ENCODE results near the gene STON2. TPM values are rescaled to one million over a fixed set of nuclear protein-coding genes. Genes with fewer than 3 reads are reported as not detected.

STON2 gene
- total RNA-seq, 1 experiment from 2014 or later = 12.3 TPM

GRCh38 chr14:81269979-81270375 is 130.1 kb downstream of the STON2 start:
- no TSS peak for BruUV-seq (replicated peaks)
- no peak for TF ChIP-seq CTCF (conservative IDR thresholded peaks at IDR 0.05; ENCODE audit: low read depth, low read length)
- no peak for TF ChIP-seq EZH2 (IDR thresholded peaks at IDR 0.05; ENCODE audit: low read length, unreplicated experiment)
- no peak for TF ChIP-seq EZH2phosphoT487 (IDR thresholded peaks at IDR 0.05; ENCODE audit: borderline replicate concordance, low read length)
- POLR2A ChIA-PET (ENCODE audit: unreplicated experiment) = interaction anchor here (0.6 kb wide), 1 partner anchor 112 kb away, joined by 3 read pairs; no protein-coding TSS in a partner anchor
- no peak overlapping the region for H3K9ac ChIP-seq (ENCODE audit: low read length)
- no peaks in the 10 kb centered on the region for H3F3A ChIP-seq (ENCODE audit: low read length, unreplicated experiment)
- no peaks in the 10 kb centered on the region for H3K36me3 ChIP-seq (ENCODE audit: low read depth, low read length)
- ATAC-seq = no peak
- DNase-seq = no peak
- intact Hi-C loops (cut with micrococcal nuclease) = loop anchor here (1.0 to 2.0 kb wide), 5 partner anchors 33 to 194 kb away; partner anchors contain the start of gene STON2
- H4K20me1 ChIP-seq (ENCODE audit: low read length) = no peaks in the 10 kb centered on the region
- no peaks in the 10 kb centered on the region for H3K9me3 ChIP-seq (ENCODE audit: low read length)
- no peaks in the 10 kb centered on the region for H3K27me3 ChIP-seq (ENCODE audit: low read length)
- no peaks in the 10 kb centered on the region for H3K9me2 ChIP-seq (replicated peaks; ENCODE audit: low read length)
- H3K4me3 ChIP-seq (ENCODE audit: low read length) = no peak overlapping the region
- CTCF ChIA-PET = interaction anchor here (0.6 to 2.5 kb wide), 4 partner anchors 96 to 195 kb away, joined by 3 to 35 read pairs (median 10); no protein-coding TSS in a partner anchor
- peaks cover 32% of the 10 kb centered on the region for H3K4me1 ChIP-seq (ENCODE audit: insufficient read depth, low read length)
- H2AFZ ChIP-seq (ENCODE audit: low read length) = no peak overlapping the region
- no peaks in the 10 kb centered on the region for H3K79me2 ChIP-seq (ENCODE audit: low read length)
- no peak overlapping the region for H3K4me2 ChIP-seq (ENCODE audit: low read length)
- H3K27ac ChIP-seq (ENCODE audit: low read length) = no peak overlapping the region

- Histone ChIP-seq H3K9me3 (ENCODE audit: low read length) (no peaks in the 10 kb centered on the region), H2AFZ (ENCODE audit: low read length) (no peak overlapping the region), H3K9ac (ENCODE audit: low read length) (no peak overlapping the region), H3K79me2 (ENCODE audit: low read length) (no peaks in the 10 kb centered on the region), H3K36me3 (ENCODE audit: low read depth, low read length) (no peaks in the 10 kb centered on the region), H3K4me1 (ENCODE audit: insufficient read depth, low read length) (peaks cover 32% of the 10 kb centered on the region), H3K27ac (ENCODE audit: low read length) (no peak overlapping the region), H3F3A (ENCODE audit: low read length, unreplicated experiment) (no peaks in the 10 kb centered on the region), H3K27me3 (ENCODE audit: low read length) (no peaks in the 10 kb centered on the region), H4K20me1 (ENCODE audit: low read length) (no peaks in the 10 kb centered on the region), H3K9me2 (replicated peaks; ENCODE audit: low read length) (no peaks in the 10 kb centered on the region), H3K4me3 (ENCODE audit: low read length) (no peak overlapping the region), H3K4me2 (ENCODE audit: low read length) (no peak overlapping the region)
- ATAC-seq (peak; percentile 78), DNase-seq (peak; percentile 90)
- intact Hi-C loops (cut with micrococcal nuclease) = loop anchor here (1.0 to 2.0 kb wide), 5 partner anchors 33 to 195 kb away; partner anchors contain the start of gene STON2
- BruUV-seq (replicated peaks) = no TSS peak
- TF ChIP-seq EZH2phosphoT487 (IDR thresholded peaks at IDR 0.05; ENCODE audit: borderline replicate concordance, low read length) = no peak
- peak; percentile 90 for TF ChIP-seq CTCF (conservative IDR thresholded peaks at IDR 0.05; ENCODE audit: low read depth, low read length)
- CTCF ChIA-PET = interaction anchor here (0.6 to 2.5 kb wide), 9 partner anchors 93 to 195 kb away, joined by 3 to 35 read pairs (median 5); no protein-coding TSS in a partner anchor
- POLR2A ChIA-PET (ENCODE audit: unreplicated experiment) = interaction anchor here (0.6 kb wide), 1 partner anchor 113 kb away, joined by 3 read pairs; no protein-coding TSS in a partner anchor
Measured at GRCh38 chr14:81269100-81269978, 130.8 kb downstream of the STON2 start.
